Jurkat, Clone E6-1 (cell line): Measurements from ENCODE around the gene HIVEP3.

ENCODE experiments used
- DNase-seq: peaks from one replicate; pipeline ENCODE4 v3.0.0-alpha.2; 2011; ENCODE audit warnings: low read depth, low spot score
- H3K4me3 ChIP-seq: 2 replicates; pipeline ENCODE4 v1.5.1; 2011; ENCODE audit warnings: mild to moderate bottlenecking, low read length, control low read depth, moderate library complexity

Gene HIVEP3

GRCh38 chr1:41805771-41806471 lies 112.8 kb downstream of the HIVEP3 start:
- H3K4me3 ChIP-seq = no peak overlapping the region

GRCh38 chr1:41804176-41804575 lies 114.5 kb downstream of the HIVEP3 start:
- H3K4me3 ChIP-seq = no peak overlapping the region
- DNase-seq = peak; percentile 80

More at GRCh38 chr1:41805771-41806471, 112.8 kb downstream of the HIVEP3 start:
- DNase-seq = no peak

GRCh38 chr1:41803656-41804055 lies 115.1 kb downstream of the HIVEP3 start:
- no peak for DNase-seq
- no peak overlapping the region for H3K4me3 ChIP-seq

GRCh38 chr1:41802532-41803501 lies 115.9 kb downstream of the HIVEP3 start:
- no peak for DNase-seq

GRCh38 chr1:41800311-41800829 lies 118.4 kb downstream of the HIVEP3 start:
- no peak overlapping the region for H3K4me3 ChIP-seq
- no peak for DNase-seq

More at GRCh38 chr1:41802532-41803501, 115.9 kb downstream of the HIVEP3 start:
- no peak overlapping the region for H3K4me3 ChIP-seq

- DNase-seq = no peak
These were observed 119.0 kb downstream of the HIVEP3 start for GRCh38 chr1:41799723-41800122.

GRCh38 chr1:41799205-41799604 lies 119.5 kb downstream of the HIVEP3 start:
- H3K4me3 ChIP-seq = no peak overlapping the region
- DNase-seq = no peak

More at GRCh38 chr1:41799723-41800122, 119.0 kb downstream of the HIVEP3 start:
- H3K4me3 ChIP-seq = no peak overlapping the region

- H3K4me3 ChIP-seq = no peak overlapping the region
- DNase-seq = no peak
These were observed 123.4 kb downstream of the HIVEP3 start for GRCh38 chr1:41795205-41795762.

- H3K4me3 ChIP-seq = no peak overlapping the region
These were observed 124.7 kb downstream of the HIVEP3 start for GRCh38 chr1:41794031-41794430.

GRCh38 chr1:41792485-41792770 lies 126.3 kb downstream of the HIVEP3 start:
- DNase-seq = no peak
- no peak overlapping the region for H3K4me3 ChIP-seq

More at GRCh38 chr1:41794031-41794430, 124.7 kb downstream of the HIVEP3 start:
- DNase-seq = no peak

- DNase-seq = peak; percentile 50
- no peak overlapping the region for H3K4me3 ChIP-seq
These were observed 126.8 kb downstream of the HIVEP3 start for GRCh38 chr1:41791667-41792484.

GRCh38 chr1:41790351-41790750 lies 128.4 kb downstream of the HIVEP3 start:
- no peak for DNase-seq

GRCh38 chr1:41789661-41790330 lies 128.9 kb downstream of the HIVEP3 start:
- no peak for DNase-seq
- H3K4me3 ChIP-seq = no peak overlapping the region

More at GRCh38 chr1:41790351-41790750, 128.4 kb downstream of the HIVEP3 start:
- H3K4me3 ChIP-seq = no peak overlapping the region

- no peak overlapping the region for H3K4me3 ChIP-seq
- DNase-seq = no peak
These were observed 130.3 kb downstream of the HIVEP3 start for GRCh38 chr1:41788427-41788826.

- no peak overlapping the region for H3K4me3 ChIP-seq
- no peak for DNase-seq
These were observed 134.0 kb downstream of the HIVEP3 start for GRCh38 chr1:41784531-41785274.

- no peak overlapping the region for H3K4me3 ChIP-seq
- DNase-seq = no peak
These were observed 135.5 kb downstream of the HIVEP3 start for GRCh38 chr1:41783189-41783639.

GRCh38 chr1:41780916-41781315 lies 137.8 kb downstream of the HIVEP3 start:
- no peak for DNase-seq
- no peak overlapping the region for H3K4me3 ChIP-seq

GRCh38 chr1:41780322-41780721 lies 138.4 kb downstream of the HIVEP3 start:
- no peak overlapping the region for H3K4me3 ChIP-seq
- no peak for DNase-seq
